ENCODE data around the gene PDGFD. TPM values are rescaled to one million over a fixed set of nuclear protein-coding genes. Genes with fewer than 3 reads are reported as not detected.

Gene PDGFD
- total RNA-seq, 6 experiments from 2014 or later = 0.37 to 0.69 (median 0.42) TPM

GRCh38 chr11:104105155-104105554 lies 58.8 kb downstream of the PDGFD start:
- TF ChIP-seq, protein P1, sequence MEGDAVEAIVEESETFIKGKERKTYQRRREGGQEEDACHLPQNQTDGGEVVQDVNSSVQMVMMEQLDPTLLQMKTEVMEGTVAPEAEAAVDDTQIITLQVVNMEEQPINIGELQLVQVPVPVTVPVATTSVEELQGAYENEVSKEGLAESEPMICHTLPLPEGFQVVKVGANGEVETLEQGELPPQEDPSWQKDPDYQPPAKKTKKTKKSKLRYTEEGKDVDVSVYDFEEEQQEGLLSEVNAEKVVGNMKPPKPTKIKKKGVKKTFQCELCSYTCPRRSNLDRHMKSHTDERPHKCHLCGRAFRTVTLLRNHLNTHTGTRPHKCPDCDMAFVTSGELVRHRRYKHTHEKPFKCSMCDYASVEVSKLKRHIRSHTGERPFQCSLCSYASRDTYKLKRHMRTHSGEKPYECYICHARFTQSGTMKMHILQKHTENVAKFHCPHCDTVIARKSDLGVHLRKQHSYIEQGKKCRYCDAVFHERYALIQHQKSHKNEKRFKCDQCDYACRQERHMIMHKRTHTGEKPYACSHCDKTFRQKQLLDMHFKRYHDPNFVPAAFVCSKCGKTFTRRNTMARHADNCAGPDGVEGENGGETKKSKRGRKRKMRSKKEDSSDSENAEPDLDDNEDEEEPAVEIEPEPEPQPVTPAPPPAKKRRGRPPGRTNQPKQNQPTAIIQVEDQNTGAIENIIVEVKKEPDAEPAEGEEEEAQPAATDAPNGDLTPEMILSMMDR (IDR thresholded peaks at IDR 0.05) = no peak
- Mint-ChIP-seq H3K27ac (no peak overlapping the region; the same call in 1 of the 2 replicates), H3K36me3 (ENCODE audit: low read depth) (no peaks in the 10 kb centered on the region), H3K9me3 (peaks cover 7% of the 10 kb centered on the region; the same call in 1 of the 2 replicates), H3K27me3 (ENCODE audit: insufficient read depth) (peaks cover 2% of the 10 kb centered on the region; the same call in 1 of the 2 replicates), H3K4me1 (ENCODE audit: low read depth) (peaks cover 23% of the 10 kb centered on the region), H3K4me3 (no peak overlapping the region)
- DNase-seq = peak; percentile 14

DNA sequence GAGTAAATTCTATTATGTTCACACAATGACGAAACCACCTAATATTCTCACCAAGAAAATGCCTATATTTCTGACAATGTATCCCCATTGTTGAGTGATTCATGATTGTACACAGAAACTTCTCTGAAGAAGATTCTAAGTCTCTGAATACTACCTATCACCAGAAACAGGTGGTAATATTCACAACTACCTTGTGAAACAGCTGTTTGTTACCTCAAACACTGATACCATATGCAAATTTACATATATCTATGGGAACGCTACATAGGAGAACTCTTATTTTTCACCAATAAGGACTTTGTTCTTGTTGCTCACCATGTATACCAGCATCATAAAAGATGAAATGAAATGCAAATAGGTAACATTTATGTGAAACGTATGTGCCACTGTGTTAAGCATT lies 59.3 kb downstream of the PDGFD start:
- TF ChIP-seq, protein P1 (IDR thresholded peaks at IDR 0.05) = no peak
- peaks cover 2% of the 10 kb centered on the region; the same call in 1 of the 2 replicates for H3K27me3 Mint-ChIP-seq (ENCODE audit: insufficient read depth)
- no peak for DNase-seq
- H3K4me1 Mint-ChIP-seq (ENCODE audit: low read depth) = peaks cover 23% of the 10 kb centered on the region
- no peak overlapping the region for H3K4me3 Mint-ChIP-seq
- H3K9me3 Mint-ChIP-seq = peaks cover 7% of the 10 kb centered on the region; the same call in 1 of the 2 replicates
- no peak overlapping the region; the same call in 1 of the 2 replicates for H3K27ac Mint-ChIP-seq
- no peaks in the 10 kb centered on the region for H3K36me3 Mint-ChIP-seq (ENCODE audit: low read depth)

GRCh38 chr11:104104201-104104600 lies 59.7 kb downstream of the PDGFD start:
- DNase-seq = no peak
- no peaks in the 10 kb centered on the region for H3K36me3 Mint-ChIP-seq (ENCODE audit: low read depth)
- peaks cover 23% of the 10 kb centered on the region for H3K4me1 Mint-ChIP-seq (ENCODE audit: low read depth)
- TF ChIP-seq, protein P1 (IDR thresholded peaks at IDR 0.05) = no peak
- no peak overlapping the region for H3K27ac Mint-ChIP-seq
- H3K27me3 Mint-ChIP-seq (ENCODE audit: insufficient read depth) = peaks cover 2% of the 10 kb centered on the region; the same call in 1 of the 2 replicates
- H3K4me3 Mint-ChIP-seq = no peak overlapping the region
- peaks cover 7% of the 10 kb centered on the region; the same call in 1 of the 2 replicates for H3K9me3 Mint-ChIP-seq

DNA sequence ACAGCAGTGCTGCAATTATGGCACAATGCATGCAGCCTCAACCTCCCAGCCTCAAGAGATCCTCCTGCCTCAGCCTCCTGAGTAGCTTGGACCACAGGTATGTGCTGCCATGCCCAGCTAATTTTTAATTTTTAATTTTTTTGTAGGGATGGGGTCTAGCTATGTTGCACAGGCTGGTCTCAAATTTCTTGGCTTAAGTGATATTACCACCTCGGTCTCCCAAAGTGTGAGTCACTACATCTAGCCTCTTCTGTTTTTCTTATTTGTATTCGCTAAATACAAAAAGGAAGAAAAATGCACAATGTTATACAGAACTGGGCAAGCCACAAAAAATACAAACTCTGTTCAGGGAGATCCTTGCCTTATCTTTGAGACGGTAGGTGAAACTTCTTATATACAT lies 65.4 kb downstream of the PDGFD start:
- no peak for DNase-seq
- no peak overlapping the region for H3K27ac Mint-ChIP-seq

GRCh38 chr11:104098132-104098531 lies 65.8 kb downstream of the PDGFD start:
- H3K9me3 Mint-ChIP-seq = peaks cover 7% of the 10 kb centered on the region; the same call in 1 of the 2 replicates
- H3K36me3 Mint-ChIP-seq (ENCODE audit: low read depth) = no peaks in the 10 kb centered on the region
- no peak overlapping the region for H3K4me3 Mint-ChIP-seq
- no peak overlapping the region for H3K27ac Mint-ChIP-seq
- no peak for DNase-seq
- no peaks in the 10 kb centered on the region for H3K27me3 Mint-ChIP-seq (ENCODE audit: insufficient read depth)
- TF ChIP-seq, protein P1 (IDR thresholded peaks at IDR 0.05) = no peak
- no peaks in the 10 kb centered on the region for H3K4me1 Mint-ChIP-seq (ENCODE audit: low read depth)

More for the DNA sequence above, 65.4 kb downstream of the PDGFD start:
- no peaks in the 10 kb centered on the region for H3K27me3 Mint-ChIP-seq (ENCODE audit: insufficient read depth)
- H3K9me3 Mint-ChIP-seq = peaks cover 7% of the 10 kb centered on the region; the same call in 1 of the 2 replicates
- no peaks in the 10 kb centered on the region for H3K4me1 Mint-ChIP-seq (ENCODE audit: low read depth)
- TF ChIP-seq, protein P1 (IDR thresholded peaks at IDR 0.05) = no peak
- no peaks in the 10 kb centered on the region for H3K36me3 Mint-ChIP-seq (ENCODE audit: low read depth)
- H3K4me3 Mint-ChIP-seq = no peak overlapping the region

Measured in HFFc6 (cell line).